Fibroblast of upper back skin (primary cell): ENCODE results near the gene PRKCE.

Source experiments
- DNase-seq: peaks from one replicate; pipeline ENCODE4 v3.0.0-alpha.2; 2013

PRKCE gene

DNA sequence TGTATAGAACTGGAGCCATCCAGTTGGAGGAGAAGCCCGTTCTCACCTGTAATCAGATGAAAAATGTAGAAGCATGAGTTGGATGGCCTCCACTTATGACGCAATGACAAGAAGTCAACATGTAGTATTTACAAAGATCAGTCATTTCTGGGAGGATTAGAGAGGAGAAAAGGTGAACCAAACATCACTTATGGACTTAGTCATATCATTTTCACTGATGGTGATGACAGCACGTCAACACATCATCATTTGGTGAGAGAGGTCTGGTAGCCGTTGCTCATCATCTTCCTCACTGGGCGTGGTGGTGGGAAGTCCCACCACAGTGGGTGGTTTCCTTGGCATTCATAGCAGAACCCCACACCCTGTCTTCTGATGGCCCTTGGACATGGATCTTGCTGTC is 381.5 kb downstream of the PRKCE start:
- no peak for DNase-seq

DNA sequence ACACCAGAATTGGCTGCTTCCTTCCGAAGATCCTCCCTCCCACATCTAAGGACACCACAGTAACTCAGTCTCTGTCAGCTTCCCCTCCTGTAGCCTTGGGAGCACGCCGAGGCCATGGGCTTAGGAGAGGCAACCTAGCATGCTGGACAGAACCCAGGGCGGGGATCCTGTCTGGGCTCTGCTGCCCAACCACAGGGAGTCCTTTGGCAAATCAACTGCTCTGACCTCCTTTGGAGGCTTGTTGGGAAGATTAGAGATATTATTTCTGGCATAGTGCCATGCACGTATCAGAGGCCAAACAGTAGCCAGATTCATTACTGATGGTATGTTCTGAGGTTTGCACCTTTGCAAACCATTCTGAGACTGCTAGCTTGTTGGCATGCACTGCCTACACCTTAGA is 383.1 kb downstream of the PRKCE start:
- DNase-seq: peak; percentile 30

DNA sequence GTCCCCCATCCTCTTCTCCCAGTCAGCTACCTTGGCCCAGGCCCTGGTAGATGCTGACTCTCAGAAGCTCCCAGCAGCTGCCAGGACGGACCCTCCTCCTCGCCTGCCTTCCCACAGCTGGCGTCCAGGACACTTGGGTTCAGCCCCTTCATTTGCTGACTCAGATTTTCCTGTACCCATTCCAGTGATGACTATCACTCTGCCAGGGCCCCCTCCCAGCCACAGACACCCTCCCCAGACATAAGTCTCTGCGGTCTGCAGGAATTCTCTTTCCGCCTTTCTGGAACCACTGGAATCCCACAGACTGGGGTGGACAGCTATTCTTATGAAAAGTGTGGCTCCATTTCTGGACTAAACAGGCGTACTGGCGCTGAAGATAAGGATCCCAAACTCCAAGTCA is 385.5 kb downstream of the PRKCE start:
- peak; percentile 96 for DNase-seq

DNA sequence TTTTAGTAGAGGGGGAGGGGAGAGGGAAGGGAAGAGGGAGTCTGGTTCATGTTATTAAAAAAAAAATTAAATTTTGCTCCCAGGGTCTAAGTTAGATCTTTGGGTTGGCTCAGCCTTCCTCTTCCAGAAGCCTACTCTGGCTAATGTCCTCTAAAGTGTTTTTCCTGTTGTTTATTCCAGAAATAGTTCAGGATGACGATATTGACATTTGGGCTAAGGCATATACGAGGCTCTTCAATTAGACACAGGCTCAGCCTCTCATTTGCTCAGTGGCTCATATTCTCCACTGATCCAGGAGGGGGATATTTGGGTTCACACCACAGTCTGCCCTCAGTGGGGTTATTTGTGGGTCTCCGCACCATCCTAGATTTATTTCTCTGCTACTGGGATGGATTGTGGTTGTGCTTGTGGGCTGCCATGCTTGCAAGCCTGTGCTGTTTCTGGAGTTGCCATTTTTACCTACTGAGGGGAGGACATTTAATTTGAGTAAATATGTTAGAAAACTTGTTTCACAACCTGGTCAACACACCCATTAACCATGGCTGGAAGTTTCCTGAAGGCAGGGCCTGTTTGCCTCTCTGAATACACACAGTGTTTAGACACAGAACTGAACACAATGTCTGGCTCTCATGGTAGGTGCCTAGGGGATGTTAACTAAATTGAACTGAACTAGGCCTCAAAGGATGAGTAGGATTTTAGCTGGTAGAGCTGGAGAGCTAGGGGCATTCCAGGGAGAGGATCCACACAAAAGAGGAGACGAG is 388.2 kb downstream of the PRKCE start:
- no peak for DNase-seq

DNA sequence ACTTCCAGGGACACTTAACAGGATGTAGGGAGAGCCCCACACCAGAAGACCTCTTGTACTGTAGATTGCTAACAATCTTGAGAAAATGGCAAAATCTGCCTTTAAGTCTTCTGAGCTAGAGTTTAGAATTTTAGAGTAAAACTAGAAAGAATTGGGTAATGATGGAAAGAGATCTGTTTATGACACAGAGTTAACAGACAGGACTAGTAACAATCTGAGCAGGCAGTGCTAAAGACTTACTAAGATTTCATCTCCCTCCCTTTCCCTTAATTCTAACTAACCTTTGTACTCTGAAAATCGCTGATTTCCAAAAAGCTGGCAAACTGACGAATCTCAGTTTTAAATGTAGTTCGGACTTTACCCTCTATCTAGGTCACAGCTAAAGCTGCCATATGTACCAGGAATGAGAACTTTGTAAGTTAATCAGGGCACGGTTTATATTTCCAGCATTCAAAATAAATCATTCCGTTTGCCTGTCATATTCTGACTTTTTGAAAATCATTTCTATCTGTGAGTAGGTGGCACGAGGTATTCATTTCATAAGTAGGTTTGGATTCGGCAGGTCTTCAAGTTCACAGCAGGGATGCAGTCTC is 389.2 kb downstream of the PRKCE start:
- no peak for DNase-seq

DNA sequence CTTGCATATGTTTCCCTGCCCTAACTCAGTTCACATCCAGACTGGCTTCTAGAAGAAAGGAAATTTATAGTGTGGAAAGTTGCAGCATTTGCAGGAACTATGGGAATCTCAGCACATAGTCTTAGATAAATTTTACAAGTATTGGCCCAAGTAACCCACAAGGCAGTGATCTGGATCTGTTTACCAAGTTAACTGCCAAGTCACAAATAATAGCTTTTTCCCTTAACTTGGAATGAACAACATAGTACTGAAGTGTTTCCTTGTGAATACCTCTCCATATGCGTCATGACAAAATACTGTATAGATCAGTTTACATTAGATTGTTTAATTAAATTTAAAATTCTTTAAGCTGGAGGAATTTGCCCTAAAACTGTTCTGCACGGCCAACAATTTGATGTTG is 390.0 kb downstream of the PRKCE start:
- no peak for DNase-seq

DNA sequence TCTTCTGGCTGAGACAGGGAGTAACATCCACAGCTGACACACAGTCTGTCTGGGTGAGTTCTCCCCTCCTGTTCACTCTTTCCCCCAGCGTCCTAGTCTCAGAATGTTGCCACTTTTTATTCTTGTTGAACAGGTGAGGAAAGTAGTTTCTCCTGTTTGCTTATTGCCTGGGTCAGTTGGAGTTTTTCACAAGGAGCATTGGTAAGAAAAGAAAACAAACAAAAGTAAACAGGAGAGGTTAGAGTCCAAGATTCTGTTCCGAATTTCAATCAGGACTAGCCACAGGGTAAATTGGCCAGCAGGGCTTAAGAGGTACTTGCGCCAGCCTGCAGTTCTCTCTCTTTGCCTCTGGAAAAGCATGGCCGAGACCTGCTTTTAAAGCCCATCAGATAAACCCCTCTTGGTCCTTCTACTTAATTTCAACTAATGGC is 390.7 kb downstream of the PRKCE start:
- no peak for DNase-seq

DNA sequence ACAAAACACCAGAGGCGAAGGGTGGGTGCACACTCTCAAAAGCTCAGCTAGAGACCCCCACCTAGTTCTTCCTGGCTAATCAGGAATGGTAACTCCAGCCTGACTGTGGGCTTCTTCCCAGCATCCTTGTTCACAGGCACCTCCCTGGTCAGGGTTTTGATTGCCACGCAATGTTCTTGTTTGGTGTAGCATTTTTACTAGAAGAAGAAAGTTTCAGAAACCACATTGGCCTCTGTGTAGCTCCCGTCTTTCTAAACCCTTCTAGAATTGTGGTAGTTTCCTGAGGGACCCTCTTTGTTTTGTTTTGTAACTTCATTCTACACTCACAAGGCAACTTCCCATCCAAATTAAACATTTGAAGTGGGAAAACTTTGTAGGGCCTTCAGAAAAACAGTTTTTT is 391.2 kb downstream of the PRKCE start:
- DNase-seq: no peak

DNA sequence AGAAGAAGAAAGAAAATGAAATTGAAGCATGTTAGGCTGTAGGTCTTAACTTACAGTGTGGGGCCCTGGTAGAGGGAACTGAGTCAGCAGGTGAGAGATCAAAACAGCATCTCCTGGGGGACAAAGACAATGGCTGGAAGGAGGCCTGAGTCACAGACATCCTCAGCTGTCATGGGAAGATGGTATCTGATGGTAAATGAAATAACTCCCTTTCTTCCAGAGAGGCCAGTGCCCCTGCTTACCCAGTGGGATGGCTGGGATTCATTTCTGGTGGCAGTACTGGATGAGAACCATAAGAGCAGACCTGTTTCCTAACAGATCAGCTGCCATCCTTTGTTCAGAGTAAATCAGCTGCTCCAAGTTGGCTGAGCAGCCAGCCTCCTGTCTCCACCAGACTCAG is 394.4 kb downstream of the PRKCE start:
- DNase-seq: no peak

DNA sequence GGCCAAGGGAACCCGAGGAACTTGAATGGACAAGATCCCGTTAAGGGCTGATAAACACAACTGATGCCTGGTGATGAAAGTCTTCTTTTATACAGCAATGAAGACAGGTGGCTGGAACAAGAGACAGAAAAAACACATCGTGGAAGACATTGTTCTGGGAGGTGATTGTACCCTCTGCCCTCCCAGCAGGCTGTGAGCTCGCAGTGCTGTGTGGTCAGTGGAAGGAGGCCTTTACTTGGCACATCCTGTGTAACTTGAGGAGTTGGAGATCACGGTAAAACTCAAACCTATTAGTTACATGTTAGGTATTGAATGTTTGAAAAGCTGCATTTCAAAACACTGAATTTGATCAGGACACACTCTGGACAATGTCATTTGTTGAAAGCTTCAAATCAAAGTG is 395.8 kb downstream of the PRKCE start:
- DNase-seq: no peak

DNA sequence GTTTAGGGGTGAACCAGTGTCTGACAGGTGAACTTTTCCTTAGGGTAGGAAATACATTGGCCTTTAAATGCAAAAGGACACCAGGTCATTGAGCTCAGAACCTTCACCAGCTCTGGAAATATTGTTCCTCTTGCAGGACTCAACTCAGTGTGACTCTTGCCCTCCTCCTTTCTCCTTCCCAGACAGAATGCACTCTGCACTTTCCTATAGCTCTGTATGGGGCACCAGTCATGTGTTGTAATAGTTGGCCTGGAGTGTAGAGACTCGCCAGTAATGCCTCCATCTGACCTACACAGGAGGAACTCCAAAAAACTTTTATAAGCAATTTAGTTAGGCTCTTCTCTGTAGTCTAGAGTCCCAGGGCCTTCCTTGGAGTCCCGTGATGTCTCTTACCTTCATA is 397.2 kb downstream of the PRKCE start:
- DNase-seq: no peak

DNA sequence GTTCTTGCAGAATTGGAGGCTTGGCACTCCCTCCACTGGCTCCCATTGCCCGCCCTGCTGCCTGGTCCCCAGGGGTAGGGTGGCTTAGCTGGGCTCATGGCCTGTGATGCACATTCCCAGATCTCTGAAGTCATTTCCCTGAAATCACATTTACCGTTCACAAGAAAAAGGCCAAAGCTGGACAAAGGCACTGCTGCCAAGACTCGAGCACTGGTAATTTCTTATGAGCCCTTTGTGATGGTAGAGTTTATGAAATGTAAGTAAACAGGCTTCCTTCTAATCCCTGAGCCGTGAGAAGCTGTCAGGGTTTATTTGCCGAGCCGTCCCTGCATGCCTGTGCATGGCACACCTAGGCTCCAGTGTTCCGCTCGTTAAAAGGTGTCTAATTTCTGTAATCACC is 398.6 kb downstream of the PRKCE start:
- DNase-seq: no peak

DNA sequence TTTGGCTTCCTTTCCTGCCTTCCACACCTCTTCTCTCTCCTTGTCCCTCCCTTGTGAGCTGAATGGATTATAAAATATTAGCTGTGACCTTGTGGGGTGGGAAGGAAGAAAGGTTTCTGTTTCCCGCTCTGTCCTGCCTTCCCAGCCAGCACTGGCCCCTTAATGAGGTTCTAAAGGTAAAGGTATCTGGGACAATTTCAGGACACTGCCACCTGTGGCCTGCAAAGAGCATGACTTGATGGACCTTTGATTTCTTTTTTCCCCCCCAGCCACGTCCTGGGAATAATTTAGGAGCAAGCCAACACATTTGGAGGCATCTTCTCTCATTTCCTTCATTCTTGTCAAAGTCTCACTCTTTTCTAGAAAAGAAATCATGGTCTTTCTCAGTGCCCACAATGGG is 399.0 kb downstream of the PRKCE start:
- no peak for DNase-seq

DNA sequence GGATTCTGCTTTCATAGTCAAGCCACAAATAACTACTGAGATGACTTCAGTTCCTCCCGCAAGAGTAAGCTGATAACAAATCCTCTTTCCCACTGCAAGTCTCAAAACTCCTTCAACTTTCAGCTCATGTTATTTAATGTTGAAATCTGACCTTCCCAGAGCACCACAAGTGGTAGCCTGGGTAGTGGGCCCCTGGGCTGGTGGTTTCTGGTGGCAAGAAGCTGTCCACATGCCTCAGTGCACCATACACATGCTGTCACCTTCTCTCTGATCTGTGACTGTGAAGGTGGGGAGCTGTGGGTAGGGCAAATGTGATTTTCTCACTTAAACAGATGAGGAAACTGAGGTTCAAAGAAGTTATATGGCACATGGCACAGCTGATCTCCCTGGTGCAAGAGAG is 399.6 kb downstream of the PRKCE start:
- no peak for DNase-seq

DNA sequence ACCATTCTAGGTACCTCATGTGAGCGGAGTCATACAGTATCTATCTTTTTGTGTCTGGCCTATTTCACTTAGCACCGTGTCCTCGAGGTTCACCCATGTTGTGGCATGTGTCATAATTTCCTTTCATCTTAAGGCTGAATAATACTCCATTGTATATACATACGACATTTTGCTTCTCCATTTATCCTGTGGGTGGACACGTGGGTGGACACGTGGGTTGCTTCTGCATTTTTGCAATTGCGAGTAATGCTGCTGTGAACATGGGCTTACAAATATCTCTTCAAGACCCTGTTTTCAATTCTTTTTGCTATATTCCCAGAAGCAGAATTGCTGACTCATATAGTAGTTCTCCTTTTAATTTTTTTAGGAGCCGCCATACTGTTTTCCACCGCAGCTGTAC is 402.1 kb downstream of the PRKCE start:
- DNase-seq: no peak

DNA sequence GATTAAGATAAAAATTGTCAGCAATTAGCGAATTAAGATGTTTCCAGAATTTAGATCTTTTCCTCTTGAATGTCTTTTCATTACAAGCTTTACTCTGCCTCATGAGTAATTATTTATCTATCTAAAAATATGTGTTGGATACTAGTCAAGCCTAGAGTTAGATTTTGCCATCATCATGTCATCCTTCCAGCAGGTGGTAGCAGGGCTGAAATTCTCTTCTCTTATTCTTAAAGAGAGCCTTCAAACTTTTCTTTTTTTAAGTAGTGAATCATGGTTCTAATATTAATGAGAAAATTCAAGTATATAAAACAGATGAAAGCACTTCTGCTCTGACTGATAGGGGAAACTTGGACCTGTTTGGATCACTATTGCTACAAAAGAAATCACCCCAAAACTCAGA is 405.1 kb downstream of the PRKCE start:
- DNase-seq: no peak

DNA sequence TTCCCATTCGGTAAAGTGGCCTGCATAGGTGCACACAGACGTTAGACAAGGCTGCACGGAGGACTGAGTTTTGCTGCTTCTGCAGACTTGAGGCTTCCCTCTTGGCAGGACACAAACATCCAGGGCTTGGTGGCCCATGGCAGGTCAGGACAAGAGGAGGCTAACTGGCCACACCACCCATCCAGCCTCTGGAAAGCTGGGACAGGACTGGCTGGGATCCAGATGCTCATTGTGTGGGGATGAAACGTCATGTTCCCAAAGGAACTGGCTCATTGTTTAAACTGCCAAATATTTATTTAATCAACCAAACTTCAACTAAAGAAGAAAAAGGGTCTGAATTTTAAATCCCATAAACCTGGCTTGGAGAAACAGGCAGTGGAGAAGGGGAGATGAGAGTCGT is 406.7 kb downstream of the PRKCE start:
- DNase-seq: no peak

DNA sequence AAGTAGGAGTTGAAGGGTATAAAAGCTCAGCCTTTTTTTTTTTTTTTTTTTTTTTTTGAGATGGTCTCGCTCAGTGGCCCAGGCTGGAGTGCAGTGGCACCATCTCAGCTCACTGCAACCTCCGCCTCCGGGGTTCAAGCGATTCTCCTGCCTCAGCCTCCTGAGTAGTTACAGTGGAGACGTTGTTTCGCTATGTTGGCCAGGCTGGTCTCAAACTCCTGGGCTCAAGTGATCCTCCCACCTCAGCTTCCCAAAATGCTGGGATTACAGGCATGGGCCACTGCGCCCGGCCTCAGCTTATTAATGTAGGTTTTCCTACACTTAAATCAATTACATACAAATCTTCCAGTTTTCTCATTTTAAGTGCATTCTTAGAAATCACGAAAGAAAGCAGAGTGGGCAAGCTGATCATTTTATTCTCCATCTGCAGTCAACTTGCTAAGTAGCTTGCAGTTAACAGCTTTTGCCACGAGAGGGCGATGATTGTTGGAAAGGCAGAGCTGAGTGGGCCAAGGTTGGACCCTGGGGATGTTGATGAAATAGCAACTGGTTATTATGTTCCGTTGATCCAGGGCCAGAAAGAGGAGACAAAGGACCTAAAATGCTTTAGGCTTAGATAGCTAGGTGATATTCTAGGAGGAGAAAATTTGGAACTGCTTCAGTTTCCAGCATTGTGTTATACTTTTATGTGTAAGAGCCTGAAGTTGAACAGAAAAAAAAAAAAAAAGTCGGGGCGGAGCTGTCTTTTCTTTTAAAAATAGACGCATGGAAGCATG is 411.4 kb downstream of the PRKCE start:
- DNase-seq: peak; percentile 91

DNA sequence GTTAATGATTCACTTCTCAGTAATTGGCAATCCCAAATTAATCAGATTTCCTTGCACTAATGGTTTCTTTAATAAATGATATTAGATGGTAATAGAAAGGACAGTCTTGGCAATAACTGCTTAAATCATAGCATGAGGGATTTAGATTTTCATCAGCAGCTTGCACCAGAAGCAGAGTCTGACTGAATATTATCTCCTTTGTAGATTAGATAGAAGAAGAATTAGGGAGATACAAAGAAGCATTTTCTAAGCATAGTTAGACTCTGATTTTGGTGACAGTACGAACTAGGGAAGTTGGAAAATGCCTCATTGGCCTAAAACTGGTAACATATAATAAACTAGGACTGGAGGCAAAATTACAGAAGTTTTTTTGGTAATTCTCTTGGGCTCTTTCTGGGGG is 412.9 kb downstream of the PRKCE start:
- DNase-seq: no peak

DNA sequence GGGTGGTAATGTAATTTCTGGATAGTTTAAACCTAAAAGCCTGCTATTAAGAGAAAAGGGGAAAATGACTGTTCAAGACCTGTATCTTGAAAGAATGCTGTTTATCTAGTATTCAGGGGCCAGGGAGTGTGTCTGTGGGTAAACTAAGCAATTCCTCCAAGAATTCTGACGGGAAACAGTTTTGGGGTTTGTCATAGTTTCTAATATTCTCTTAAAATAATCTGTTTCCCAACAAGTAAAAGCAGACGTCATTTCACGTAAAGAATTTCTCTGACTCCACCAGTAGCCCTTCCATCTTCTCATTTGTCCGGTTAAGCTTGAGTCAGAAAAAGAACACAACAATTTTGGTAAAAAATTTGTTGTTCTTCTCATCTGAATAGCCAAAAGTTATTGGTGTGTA is 413.7 kb downstream of the PRKCE start:
- peak; percentile 35 for DNase-seq

DNA sequence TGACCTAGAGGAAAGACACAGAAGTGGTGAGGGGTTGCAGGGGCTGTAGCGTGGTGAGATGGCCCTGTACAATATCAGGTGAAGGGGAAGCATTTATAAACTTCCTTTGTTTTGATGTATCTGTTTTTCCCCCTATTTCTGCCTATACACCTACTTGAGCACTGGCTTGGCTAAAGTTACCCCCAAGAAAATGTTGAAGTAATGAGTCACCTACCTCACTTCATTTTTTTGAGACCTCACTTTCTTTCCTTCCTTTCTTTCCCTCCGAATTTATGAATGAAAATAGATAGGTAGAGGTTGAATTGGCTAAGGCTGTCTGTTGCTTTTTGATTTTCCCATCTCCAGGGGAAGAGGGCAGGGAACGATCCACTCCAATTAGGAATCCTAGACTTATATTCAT is 414.6 kb downstream of the PRKCE start:
- peak; percentile 32 for DNase-seq

DNA sequence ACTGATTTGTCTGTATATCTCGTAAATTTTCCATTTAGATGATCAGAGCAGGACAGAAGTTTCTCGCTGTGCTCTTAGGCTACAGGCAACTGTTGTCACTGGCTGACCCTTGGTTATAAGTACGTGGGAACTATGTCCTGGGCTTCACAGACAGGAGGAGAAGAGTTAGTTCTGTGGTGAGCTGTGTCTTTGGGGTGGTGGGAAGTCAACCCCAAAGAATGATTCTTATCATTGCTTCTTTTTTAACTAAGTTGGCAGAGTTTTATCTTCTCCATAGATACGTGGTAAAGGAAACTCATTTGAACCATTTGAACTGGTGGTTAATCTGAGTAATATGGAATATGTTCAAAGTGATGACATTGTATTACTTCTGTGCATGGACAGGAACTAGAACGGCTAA is 415.1 kb downstream of the PRKCE start:
- no peak for DNase-seq

DNA sequence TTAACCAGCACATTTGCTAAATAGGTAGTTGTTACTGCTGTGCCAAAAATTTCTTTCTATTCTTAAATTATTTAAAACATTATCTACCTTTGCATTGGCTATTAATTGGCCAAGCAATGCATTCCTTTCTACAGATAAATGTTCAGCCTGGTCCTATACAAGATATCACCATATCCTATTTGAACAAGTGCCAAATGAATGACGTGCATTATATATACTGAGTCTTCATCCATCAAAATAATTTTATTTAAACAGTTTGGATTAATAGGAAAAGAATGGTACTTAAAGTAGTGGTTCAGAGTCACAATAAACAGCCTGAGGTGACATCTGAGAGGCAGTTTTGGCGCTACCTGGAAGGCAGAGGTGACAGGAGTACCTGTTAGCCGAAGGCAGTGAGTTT is 415.6 kb downstream of the PRKCE start:
- DNase-seq: no peak
